HG02938 (cell line): ENCODE data around the gene TCF3.

Experiments used
- ATAC-seq: cut with Tn5 transposase; IDR thresholded peaks from one replicate; pipeline ENCODE4 v1.9.1; 2021; ENCODE audit warnings: mild to moderate bottlenecking, moderate library complexity; ENCODE audit not compliant: unreplicated experiment

The TCF3 gene

DNA sequence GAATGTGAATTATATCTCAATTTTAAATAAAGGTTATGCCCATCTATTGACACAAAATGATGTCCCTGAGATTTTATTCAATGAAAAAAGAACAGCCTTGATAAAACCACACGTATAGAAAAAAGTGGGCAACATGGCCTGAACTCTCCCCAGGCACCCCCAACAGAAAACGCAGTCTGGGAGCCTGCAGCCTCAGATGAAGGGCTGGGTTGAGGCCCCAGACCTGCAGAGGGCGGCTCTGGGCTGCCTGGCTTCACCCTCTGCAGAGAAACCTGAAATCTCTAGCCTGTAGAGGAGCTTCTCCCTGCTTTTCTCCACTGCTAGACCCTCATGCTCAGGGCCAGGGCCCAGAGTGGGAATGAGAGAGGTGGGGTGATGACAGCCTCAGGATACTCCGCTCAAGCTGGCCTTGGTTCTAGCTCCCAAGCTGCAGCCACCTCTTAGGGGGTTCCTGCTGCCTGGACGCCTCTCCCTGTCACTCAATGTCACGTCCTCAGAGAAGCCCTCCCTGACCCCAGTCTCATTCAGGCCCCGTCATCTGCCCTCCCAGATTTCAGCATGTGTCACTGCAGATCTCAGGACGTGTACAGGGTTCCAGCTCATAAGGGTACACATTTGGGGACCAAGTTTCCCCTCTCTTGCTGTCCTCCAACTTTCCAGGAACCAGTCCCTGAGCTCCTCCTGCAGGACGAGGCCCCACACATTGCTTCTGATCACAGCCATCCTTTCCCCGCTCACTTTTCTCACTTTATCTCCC is 61.6 kb downstream of the TCF3 start:
- ATAC-seq = no peak

DNA sequence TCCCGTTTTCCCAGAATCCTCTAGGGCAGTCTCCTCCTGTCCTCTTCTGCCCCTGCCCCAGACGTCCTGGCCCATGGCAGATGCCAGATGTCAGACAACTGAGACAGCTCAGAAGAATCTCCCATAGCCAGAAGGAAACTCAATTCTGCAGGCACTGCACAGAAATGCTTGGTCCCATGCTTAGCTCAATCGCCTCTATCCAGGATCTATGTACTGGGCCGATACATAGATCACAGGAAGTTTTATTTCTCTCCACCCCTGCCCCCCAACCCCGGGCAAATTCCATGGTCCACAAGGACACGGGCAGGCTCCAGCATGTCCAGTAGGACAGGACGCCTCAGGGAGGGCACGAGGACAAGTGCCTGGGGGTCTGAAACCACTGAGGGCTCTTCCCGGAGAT is 64.5 kb downstream of the TCF3 start:
- ATAC-seq = no peak

DNA sequence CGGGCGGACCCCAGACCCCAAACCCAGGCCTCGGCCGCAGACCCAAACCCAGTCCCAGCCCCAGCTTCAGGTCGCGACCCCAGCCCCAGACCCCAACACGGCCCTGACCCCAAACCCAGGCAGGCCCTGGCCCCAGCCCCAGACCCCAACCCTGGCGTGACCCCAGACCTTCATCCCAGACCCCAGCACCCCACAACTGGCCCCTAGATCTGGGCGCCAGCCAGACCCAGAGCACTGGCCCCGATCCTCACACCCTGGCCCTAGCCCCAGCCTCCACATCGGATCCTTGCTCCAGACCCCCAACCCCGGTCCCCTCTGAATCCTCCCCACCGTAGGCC is 67.2 kb downstream of the TCF3 start:
- ATAC-seq = no peak

DNA sequence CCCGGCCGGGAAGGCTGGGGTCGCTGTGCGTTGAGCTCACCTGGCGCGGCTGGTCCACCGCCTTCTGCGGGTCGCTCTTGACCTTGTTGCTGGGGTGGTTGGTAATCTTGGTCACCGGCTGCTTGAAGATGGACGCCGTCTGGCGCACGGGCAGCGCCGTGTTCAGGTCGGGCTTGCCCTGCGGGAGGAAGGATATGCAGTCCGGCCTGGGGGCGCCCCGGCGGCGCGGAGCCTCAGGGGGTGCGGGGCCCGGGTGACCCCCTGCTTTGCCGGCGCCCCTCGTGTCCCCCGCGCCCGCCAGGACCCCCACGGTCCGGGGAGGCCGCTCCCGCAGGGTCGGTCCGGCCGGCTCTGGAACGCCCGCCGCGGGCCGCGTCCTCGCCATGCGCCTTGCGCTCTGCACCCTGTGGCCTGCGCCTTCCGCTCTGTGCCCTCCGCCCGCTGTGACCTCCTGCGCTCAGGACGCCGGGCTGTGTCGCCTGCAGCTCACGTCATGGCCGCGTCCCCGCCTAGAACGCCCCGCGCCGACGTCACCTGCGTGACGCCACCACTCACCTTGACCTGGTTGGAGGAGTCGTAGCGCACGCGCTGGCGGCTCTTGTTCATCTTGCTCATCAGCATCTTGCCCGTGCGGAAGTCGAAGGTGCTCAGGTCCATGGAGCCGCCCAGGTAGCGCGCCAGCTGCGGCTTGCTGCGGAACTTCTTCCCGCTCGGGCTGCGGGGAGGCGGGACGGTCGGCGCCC is 67.7 kb downstream of the TCF3 start:
- ATAC-seq = no peak

DNA sequence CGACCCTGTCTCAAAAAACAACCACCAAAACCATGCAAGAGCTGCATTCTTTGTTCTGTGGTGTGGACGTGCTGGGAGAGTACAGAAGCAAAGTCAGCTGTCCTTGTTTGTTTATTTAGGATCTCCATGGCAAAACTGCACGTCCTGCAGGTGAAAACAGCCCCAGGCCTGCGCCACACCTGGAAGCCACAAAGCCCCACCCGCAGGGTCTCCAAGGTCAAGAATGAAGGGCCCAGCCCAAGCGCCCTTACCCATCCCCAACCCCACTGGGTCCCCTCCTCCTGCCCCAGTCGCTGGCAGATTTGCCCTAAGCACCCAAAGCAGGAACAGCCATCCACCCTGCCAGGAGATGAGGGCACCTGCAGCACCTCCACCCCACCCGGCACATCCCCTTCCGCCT is 70.2 kb downstream of the TCF3 start:
- ATAC-seq = no peak

DNA sequence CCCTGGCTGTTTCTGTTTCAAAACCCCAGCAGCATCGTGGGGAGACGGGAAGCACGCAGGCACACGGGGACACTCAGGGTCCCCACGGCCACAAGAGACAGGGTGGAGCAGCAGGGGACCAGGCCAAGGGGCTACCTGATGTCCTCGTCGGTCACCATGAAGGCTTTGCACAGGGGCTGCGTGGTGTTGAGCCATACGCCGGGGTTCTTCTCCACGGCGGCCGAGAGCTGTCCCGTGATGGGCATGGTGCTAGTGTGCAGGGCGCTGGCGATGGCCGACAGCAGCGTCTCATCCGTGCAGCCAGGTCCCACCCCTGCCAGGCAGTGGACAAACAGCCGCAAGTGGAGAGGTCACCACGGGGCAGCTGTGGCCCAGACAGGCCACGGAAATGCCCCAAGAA is 71.5 kb downstream of the TCF3 start:
- ATAC-seq = no peak

DNA sequence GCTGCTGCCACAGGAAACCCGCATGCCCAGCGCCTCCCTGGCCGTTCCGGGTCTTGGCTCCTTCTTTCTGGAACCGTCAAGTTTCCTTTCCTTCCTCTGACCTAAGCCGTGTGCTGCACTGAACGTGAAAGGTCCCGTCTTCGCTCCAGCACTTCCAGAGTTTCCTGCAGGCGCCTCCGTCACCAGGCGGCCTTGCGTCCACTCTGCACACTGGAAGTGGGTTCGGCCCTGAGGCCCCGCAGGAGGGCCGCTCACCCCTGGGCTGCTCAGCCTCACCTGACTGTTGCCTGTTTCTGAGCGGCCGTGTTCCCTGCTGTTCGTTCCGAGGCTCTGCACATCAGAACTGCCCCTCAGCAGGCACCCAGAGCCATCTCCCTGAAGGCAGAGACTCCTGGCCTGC is 72.0 kb downstream of the TCF3 start:
- no peak for ATAC-seq

DNA sequence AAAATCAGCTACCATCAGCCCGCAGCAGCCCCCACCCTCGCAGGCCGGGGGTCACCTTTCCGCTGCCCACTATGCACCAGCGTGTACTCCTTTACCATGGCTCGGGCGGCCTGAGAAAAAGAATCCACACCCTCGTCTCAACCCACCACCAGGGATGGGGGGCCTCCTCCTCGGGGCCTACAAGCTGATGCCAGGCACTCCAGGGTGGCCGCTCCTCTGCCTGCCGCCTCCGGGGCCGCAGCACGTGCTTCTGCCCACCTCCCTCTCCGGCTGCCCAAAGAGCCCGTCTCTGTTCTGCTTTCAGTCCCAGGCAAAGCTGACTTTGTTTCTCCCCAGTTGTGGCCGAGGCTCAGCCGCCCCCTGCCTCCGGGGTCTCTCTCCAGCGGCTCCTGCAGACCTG is 73.2 kb downstream of the TCF3 start:
- ATAC-seq = no peak

DNA sequence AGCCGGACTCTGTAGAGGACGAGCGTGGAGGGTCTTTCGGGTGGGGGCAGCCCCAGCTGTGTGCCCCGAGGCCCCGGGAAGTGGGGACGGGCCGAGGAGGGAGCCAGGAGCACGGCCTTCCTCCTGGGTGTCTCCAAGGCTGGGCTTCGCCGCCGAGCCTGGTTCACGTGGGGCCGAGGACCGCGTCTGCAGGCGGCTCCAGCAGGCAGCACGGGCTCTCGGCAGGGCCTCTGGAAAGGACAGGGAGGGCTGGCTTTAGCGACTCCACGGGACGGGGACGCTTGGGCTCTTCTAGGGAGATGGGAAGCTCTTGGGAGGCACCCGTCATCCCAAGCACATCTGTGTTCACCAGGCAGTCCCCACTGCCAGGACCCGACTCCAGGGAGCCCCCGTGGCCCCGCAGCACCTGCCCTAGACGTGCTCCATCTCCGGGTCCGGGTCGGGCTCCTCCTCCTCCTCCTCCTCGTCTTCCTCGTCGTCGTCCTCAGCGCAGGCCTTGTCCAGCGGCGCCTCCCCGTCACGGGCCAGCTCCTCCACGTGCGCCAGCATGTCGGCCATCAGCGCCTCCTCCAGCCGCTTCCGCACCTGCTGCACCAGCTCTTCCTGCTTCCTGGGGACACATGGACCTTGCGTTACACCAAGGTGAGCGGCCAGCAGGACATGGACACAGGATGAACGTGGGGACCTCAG is 74.3 kb downstream of the TCF3 start:
- ATAC-seq = no peak

DNA sequence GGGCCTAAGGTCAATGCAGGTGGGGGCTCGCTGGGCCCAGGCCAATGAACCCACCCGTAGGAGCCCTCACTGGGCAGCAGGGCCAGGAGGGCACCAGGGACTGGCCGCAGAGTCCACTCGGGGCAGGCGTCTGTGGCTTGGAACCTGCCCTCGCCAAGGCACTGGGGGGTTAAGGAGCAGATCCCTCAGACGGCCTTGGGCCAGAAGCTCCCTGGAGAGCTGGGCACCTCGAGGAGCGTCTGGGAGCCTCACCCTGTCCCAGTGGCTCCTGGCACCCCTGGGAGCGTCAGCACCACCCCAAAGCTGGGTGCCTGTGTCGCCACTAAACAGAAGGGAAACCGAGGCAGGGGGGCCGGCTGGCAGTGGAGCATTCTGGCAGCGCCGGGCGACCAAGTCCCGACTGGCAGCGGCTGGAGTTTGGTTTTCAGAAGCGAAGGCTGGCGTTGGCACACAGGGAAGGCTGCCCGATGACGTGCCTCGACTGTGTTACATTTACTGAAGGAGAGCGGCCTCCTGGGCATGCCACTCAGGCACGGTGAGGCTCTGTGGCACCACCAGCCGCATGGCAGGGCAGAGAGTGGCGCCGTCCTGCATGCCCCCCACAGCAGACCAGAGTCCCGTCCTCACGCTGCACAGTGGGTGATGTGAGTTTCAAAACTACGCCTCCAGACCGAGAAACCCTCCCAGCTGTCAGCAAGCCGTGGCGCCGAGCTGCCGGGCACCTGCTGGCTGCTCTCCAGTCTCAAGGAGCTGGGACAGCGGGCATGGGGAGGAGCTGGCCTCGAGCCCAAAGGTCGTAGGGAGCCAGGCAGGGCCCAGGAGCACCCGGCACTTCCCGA is 75.1 kb downstream of the TCF3 start:
- ATAC-seq = no peak

DNA sequence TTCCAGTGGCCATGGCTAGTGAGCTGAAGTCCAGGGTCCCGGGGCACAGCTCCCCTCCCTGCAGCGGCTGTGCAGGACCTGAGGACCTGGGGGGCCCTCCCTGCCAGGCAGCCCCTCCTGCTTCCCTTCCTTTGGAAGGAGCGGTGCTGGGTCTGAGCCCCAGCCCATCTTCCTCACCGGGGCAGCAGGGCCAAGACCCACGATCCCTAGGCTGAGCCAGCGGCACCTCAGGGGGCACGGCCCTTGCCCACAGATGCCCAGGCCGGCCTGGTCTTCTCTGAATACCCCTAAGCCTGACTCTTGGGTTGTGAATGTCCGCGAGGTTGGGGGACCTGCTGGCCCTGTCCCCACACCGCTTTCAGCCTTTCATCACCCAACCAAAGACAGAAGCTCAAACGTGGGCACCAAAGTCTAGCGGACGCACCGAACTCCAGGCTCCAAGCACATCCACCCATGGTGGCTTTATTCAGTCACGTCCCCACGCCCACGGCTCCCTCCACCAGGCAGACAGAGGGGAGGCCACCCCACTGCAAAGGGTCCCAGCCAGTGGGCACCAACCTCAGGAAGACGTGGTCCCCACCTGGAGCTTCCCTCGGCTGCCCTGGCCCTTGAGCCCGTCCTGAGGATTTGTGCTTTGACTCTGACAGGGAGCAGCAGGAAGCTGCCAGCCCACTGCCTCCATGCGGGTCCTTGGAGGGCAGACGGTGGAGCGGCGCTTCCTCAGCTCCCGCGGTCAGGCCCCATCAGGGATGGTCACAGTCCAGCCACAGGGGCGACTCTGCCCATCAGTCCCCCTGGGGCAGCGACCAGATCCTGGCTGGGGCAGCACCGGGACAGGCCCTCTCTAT is 75.9 kb downstream of the TCF3 start:
- ATAC-seq = no peak

DNA sequence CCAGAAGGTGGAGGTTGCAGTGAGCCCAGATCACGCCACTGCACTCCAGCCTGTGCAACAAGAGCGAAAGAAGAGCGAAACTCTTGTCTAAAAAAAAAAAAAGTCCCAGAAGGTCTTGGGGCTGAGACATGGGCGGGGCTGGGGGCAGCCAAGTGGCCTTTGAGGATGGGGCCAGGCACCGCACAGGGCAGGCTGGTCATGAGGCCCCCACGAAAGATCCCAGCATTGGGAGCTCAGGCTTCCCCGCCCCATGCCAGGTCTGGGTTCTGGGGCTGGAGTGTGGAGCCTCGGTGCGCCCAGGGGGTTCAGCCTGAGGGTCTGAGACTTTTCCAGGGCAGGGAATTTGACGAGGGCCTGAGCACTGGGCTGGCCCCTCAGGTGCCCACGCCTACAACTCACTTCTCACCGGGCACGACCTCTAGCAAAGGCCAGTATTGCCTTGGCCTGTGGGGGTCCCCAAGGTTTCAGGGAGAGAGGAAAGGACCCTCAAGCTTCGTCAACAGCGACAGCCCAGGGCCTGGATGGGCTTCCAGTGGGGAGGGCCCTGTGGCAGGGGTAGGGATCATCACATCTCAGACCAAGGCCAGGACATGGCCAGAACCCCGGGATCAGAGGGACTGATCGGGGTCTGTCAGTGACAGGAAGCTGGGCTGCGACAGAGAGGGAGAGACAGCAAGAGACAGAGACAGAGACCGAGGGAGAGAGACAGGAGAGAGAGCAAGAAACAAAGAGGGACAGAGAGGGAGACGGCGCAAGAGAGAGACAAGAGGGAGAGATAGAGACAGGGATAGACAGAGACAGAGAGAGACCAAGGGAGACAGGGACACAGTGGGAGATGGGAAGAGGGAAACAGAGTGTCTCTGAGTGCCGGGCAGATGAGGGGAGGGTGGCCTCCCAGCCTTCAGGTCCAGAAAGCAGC is 76.8 kb downstream of the TCF3 start:
- ATAC-seq = no peak

DNA sequence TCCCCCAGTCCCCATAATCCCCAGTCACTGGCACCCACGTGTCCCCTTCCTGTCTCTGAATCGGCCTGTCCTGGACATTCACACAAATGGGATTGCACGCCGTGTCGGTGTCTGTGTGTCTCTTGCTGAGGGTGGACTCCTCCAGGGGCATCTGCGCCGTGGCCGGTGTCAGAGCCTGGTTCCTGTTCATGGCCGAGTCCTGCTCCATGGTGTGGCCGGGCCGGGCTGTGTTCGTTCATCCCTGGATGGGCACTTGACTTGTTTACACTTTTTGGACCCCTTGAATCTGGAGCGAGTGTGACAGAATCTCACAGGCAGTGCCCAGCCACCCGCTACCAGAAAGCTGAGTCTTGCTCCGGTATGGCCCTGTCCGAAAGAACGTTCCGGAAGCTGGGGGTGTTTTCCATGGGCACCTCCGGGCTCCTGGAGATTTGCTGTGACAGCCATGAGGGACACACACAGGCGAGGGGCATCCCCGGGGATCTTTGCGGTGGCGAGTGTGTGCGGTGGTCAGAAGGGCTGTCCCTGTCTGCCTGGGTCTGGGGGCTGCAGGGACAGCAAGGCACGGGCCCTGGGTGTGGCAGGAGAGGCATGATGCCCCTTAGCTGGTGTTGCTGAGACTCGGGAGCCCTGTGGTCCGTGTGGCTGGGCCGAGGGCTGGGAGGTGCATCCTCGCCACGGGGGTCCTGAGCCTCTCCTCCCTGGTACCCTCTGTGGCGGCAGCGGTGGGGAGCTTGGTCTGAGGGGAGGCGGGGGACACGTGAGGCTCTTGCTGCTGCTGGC is 77.9 kb downstream of the TCF3 start:
- no peak for ATAC-seq

DNA sequence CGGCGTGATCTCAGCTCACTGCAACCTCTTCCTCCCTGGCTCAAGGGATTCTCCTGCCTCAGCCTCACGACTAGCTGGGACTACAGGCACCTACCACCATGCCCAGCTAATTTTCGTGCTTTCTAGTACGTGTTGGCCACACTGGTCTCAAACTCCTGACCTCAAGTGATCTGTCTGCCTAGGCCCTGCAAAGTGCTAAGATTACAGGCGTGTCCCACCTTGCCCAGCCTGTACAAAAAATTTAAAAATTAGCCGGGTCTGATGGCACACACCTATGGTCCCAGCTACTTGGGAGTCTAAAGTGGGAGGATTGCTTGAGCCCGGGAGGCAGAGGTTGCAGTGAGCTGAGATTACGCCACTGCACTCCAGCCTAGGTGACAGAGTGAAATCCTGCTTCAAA is 79.6 kb downstream of the TCF3 start:
- no peak for ATAC-seq

DNA sequence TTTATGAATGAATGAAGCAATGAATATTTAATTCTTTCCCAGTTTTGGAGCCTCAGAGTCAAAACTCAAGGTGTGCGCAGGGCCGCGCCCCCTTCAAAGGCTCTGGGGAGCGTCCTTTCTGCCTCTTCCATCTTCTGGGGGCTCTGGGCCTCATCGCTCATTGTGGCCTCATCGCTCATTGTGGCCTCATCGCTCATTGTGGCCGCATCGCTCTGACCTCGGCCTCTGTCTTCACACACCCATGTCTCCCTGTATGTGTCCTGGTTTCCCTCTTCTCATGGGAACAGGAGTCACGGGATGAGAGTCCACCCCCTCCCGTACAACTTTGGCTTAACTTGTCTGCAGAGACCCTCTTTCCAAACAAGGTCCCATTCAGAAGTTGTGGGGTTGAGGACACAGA is 81.1 kb downstream of the TCF3 start:
- ATAC-seq = no peak

DNA sequence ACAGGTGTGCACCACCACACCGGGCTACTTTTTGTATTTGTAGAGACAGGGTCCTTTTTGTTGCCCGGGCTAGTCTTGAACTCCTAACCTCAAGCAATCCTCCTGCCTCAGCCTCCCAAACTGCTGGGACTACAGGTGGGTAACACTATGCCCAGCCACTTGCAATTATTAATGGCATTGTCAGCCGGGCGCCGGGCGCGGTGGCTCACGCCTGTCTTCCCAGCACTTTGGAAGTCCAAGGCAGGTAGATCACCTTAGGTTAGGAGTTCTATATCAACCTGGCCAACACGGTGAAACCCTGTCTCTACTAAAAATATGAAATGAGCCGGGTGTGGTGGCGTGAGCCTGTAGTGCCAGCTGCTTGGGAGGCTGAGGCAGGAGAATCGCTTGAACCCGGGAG is 81.6 kb downstream of the TCF3 start:
- no peak for ATAC-seq

DNA sequence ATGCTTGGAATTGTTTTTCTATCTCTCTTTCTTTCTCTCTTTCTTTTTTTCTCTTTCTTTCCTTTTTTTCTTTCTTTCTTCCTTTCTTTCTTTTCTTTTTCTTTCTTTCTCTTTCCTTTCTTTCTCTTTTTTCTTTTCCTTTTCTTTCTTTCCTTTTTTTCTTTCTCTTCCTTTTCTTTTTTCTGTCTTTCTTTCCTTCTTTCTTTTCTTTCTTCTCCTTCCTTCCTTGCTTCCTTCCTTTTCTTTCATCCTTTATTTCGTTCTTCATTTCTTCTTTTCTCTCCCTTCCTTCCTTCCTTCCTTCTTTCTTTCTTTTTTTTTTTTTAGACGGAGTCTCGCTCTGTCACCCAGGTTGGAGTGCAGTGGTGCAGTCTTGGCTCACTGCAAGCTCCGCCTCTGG is 82.4 kb downstream of the TCF3 start:
- ATAC-seq = no peak

DNA sequence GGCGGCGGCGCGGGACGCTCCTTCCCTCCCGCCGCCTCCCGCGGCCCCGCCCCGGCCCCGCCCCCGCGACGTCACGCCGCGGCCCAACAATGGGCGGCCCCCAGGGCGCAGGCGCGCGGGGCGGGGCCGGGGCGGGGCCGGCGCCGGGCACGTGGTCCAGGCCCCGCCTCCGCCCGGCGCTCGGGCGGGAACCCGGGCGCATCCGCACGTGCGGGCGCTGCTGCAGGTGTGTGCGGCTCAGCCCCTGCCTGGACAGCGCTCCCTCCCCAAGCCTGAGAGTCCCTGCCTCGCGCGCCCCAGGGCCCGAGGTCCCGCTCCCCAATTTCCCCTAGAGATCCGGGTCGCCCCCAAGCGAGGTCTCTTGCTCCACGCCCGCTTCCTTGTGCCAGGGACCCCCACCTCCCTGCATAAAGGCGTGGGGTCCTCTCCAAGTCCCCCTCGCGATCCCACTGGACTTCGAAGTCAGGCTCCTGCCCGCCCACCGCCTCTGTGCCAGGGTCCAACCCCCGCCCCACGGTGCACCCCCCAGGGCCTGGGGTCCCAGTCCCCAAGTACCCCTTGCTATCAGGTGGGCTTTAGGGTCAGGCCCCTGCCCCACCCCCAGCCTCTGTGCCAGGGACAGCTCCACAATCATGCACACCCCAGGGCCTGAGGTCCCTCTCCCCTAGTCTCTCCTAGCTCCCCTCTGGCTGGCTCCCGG is 83.9 kb downstream of the TCF3 start, which contains the start of gene MEX3D:
TSS of gene MEX3D (minus strand) at position 6 of the 700 bp plus-strand sequence. CDS start 267 bp downstream, outside the sequence.
- ATAC-seq = no peak
